GM18951 (cell line): Measurements from ENCODE around the gene S100A4.
"Not testable (repeated sequence)": the region's sequence is repeated elsewhere in the genome, so short reads cannot be mapped to it uniquely, and the experiment has no call there.

Source experiments
- POLR2A ChIP-seq: IDR thresholded peaks from 4 replicates; pipeline ENCODE4 v1.6.1; 2011; ENCODE audit warnings: mild to moderate bottlenecking; ENCODE audit not compliant: insufficient read length, insufficient read depth; ENCODE audit errors: extremely low read depth
- in situ Hi-C: fragments of 300-500 bp; cut with MboI; formaldehyde crosslinking; loops from one replicate; pipeline ENCODE4 v1.12.0; 2022; ENCODE audit warnings: low sequenced_read_pairs, mixed read lengths, inconsistent platforms; ENCODE audit not compliant: unreplicated experiment

S100A4 gene

DNA sequence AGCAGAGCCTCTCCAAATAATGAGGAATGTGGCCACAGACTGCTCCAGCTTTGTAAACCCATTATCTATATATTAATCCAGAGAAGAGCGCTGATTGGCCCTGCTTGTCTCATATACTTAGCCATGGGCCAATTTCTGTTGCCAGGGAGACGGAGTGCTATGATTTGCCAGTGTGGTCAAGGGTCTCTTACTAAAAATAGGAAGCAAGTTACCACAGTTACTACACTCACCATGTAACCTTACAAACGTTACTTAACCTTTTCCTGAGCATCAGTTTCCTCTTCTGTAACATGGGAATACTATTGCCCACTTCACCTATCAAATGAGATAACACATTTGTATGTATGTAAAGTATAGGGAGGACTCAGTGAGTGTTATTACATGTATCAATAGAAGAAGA, 27.7 kb upstream of the S100A4 start:
- in situ Hi-C loops, result no loop called here
- no peak for TF ChIP-seq POLR2A

DNA sequence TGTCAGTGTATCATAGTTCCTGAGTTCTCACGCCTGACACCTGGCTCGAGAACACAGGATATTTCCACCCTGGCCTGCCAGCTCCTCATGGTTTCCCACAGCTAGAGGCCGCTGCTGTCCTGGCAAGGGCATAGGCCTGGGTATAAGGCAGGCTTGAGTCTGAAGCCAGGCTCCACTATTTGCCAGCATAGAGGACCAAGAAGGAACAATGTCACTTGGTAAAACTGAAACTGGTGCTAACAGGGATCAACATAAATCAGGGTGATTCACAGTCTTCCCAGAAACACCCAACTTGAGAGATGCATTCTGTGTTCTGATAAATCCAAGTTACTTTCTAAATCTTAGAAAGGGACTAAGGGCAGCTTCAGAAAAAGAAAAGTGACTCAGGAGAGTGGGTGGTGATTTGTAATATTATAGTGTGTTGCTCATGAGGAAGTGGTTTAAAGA, 27.0 kb upstream of the S100A4 start:
- in situ Hi-C loops, result no loop called here
- no peak for TF ChIP-seq POLR2A

DNA sequence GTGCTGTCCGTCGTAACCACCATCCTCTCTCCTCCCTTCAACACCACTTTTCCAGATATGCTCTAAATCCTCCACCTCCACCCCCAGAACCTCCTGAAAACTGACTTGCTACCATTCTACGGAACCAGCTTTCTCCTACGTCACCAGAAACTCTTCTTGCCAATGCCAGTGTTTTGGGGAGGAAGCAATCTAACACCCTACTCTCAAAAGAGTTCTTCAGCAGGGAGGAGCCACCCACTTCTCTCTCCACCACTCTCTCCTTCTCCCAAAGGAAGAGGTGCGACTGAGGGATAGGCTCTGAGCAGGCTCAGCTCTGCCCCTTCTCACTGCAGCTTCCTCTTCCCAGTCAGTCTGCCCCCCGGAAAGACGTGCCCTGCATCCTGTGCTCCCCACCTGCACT, 26.1 kb upstream of the S100A4 start:
- in situ Hi-C loops, result no loop called here
- no peak for TF ChIP-seq POLR2A

DNA sequence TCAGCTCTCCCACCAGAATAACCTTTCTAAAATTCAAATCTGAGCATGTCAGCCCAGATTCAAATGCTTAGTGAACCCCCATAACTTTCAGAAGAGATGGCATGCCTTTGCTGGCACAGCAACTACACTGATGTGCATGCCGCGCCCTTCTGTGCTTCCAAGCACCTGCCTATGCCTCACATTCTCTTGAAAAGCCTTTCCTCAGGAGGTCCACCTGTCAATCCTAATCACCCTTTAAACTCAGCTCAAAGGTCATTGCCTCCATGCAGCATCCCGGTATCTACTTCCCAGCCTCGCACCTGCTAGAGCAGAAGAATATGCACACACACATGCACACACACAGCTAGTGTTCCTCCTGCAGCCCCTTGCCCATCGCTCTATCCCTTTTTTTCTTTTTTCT, 25.3 kb upstream of the S100A4 start:
- in situ Hi-C loops, result no loop called here
- TF ChIP-seq POLR2A, result no peak

DNA sequence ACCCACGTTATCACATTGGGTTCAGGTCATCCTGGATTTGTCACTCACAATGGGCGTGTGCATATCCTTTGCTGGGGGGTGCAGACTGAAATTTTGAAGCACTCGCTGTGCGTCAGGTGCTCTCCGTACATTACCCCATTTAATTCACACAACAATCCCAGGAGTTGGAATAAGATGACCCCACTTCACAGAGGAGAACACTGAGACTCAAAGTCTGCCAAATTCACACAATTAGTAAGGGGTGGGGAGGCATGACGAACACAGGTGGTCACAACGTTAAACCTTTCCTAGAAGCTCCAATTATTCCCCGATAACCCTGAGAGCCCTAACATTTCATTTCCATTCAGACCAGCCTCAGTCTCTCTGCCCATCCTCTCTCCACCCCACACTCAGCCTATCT, 23.9 kb upstream of the S100A4 start:
- no peak for TF ChIP-seq POLR2A
- in situ Hi-C loops, result no loop called here

DNA sequence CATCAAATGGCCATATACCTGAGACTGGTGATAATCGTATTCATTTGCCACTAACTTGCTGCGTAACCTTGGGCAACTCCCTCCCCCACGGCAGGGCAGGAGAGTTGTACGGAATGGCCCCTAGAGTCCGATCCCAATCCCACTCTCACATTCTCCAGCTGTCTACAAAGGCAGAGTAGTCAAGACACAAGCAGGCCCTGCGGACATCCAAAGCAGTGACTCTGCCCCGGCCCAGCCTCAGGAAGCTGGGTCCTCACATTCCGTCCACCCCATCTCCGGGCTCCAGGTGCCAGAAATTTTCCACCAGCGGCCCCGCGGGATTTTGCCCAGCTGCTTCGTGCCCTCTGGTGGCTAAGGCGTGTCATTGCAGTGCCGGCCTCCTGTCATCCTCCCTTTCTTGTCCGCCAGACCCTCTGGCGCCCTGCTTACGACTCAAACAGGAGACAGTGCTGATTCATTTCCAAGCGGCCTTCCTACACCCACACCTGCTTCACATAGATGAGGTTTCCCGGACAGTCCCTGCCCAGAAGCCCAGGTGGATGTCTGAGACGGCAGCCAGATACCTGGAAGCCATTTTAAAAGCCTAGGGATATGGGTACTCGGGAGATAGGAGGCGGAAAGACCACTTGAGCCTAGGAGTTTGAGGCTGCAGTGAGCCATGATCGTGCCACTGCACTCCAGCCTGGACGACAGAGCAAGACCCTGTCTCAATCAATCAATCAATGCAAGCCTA, 22.9 kb upstream of the S100A4 start:
- TF ChIP-seq POLR2A, result no peak
- in situ Hi-C loops, result no loop called here

DNA sequence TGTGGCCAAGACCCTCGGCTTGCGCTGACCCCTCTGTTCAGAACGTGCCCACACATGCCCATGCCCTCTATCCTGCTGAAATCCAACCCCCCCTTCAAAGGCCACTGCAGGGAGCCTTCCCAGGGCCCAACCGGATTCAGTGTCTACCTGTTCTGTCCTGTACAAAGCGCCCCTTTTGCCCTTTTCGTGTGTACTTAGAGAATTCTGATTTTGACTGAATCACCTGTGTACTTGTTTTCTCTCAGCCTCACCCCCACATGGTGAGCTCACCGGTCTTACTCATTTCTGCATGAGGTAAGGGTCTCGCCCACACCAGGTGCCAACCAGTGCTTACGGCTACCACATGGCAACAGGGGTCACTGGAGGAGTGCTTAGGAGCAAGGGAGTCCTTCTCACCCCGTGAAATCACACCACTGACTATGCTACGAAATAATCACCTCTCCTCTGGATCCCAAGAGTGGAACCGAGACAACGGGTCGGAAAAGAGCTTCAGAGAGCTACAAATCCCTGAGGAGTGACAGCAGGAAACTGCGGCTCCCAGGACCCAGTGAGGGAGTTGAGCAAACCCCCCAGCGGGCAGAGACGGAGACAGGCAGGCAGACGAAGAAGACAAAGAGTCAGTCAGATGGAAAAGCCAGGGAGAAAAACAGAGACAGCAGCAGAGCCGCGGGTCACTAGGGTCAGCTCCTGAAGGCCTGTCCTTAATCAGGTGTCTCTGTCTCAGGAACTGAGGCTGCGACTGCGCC, 22.2 kb upstream of the S100A4 start:
- no peak for TF ChIP-seq POLR2A
- in situ Hi-C loops, result no loop called here

DNA sequence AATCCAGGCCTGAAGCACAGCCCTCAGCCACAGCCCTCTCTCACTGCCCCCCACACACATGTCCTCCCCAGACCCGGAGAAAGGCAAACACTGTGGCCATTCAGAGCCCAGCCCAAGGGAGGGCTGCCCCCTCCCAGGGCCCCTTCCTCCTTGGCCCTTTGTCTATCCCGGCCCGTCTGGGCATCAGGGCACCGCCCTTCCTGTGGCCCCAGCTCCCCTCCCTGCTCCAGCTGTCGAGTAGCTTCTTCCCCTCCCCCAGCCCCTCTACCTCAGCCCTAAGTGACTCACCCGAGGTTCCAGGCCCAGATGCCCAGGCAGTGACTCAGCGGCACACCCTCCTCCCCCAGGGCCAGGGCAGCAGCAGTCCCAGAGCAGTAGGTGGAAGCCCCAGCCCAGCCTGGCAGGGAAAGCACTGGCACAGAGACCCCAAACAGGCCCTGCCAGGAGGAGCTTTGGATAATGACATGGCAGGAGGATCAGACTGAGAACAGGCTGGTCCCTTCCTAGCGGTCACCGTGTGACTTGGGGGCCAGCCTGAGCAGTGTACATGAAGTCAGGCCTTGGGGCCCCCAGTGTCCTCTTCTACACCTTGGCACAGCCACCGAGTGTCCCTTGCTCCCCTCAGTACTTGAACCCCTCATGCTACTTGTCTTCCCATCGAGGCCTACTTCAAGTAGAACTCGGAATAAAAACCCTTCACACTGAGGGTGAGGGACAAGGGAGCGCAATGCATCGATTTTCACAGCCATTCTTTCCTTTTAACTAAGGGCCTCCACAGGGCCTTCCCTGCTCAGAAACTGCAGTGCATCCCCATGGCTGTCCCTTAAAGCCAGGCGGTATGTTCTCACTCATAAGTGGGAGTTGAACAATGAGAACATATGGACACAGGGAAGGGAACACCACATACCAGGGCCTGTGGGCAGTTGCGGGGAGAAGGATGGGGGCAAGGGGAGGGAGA, 21.1 kb upstream of the S100A4 start:
- in situ Hi-C loops, result no loop called here
- TF ChIP-seq POLR2A, result no peak

DNA sequence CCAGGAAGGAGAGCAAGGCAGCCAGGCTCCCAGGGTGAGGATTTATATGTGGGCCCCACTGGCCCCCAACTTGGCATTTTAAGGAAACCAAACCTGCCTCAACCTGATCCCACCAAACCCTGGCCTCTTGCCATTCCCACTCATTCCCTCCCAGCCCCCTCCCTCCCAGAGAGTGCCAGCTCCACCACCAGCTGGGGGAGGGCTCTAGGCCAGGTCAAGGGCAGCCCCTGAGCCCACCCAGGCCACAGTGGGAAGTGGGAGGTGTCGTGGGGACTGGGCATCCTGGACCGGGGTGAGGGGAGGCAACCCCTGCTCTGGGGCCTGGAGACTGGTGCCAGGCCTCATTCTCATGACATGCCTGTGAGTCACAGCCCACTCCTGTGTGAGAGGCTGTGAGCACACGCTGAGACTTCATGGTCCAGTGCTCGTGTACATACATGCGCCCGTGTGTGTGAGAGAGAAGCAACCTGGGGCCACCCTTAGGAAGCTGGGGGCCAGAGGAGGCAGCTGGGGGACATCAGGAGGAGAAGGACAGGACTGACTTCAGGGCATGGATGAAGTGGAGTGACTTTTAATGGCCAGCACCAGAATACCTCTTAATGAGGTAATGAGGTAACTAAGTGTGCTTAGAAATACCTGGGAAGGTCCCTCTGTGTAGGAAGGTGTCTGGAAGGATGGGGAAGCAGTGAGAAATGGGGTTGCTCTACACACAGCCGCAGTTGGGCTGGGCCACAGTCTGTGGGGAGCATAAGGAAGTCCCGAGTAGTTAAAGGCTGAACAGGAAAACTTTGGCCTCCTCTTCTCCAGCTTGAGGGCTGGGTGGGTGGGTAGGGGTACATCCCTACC, 20.1 kb upstream of the S100A4 start, which contains the start of gene S100A2:
S100A2 (minus strand) TSS at position 316 of the 846 bp plus-strand sequence. CDS start 1,967 bp downstream, outside the sequence.
- in situ Hi-C loops, result no loop called here
- TF ChIP-seq POLR2A, result no peak

DNA sequence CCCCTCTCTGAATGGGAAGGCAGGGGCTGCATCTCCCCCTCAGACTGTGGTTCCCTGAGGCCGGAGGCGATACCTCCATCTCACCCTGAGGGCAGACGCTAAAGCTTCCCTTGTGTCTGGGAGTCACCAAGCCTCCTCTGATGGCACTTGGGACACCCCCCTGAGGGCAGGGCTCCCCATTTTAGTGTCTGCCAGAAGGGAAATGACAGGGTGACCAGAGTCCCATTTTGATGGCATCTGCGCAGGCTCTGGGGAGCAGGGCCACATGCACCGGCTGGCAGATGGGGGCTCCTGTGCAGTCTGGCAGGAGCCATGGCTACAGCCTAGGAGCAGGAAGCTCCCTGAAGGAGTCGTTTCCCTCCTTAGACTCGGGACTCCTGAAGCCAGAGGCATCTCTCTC, 18.4 kb upstream of the S100A4 start:
- in situ Hi-C loops, result no loop called here
- no peak for TF ChIP-seq POLR2A

DNA sequence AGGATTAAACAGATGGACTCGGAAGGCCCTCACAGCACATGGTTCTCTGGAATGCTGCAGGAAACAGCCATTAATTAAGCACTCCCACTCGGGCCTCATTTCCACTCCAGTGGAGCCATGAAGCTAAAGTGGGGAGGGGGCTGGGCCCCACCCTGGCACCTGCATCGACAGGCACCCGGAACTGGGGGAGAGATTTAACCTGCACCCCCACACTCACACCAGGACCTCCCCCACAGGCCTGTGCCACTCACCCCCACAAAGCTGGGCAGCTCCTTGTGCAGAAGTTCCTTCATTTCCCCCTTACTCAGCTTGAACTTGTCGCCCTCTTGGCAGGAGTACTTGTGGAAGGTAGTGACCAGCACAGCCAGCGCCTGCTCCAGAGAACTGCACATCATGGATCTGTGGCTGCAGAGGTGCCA, 17.9 kb upstream of the S100A4 start:
- in situ Hi-C loops, result no loop called here
- TF ChIP-seq POLR2A, result no peak

DNA sequence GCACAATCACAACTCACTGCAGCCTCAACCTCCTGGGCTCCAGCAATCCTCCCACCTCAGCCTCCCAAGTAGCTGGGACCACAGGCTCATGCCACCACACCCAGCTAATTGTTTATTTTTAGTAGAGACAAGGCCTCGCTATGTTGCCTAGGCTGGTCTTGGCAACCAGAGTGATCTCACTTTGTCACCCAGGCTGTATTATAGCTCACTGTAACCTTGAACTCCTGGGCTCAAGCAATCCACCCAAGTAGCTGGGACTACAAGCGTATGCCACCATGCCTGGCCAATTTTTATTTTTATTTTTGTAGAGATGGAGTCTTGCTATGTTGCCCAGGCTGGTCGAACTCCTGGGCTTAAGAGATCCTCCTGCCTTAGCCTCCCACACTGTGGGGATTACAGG, 16.4 kb upstream of the S100A4 start:
- in situ Hi-C loops, result not testable (repeated sequence)
